Measurements from ENCODE around the gene SESTD1.
"Not testable (repeated sequence)": the region's sequence is repeated elsewhere in the genome, so short reads cannot be mapped to it uniquely, and the experiment has no call there.

SESTD1 gene

DNA sequence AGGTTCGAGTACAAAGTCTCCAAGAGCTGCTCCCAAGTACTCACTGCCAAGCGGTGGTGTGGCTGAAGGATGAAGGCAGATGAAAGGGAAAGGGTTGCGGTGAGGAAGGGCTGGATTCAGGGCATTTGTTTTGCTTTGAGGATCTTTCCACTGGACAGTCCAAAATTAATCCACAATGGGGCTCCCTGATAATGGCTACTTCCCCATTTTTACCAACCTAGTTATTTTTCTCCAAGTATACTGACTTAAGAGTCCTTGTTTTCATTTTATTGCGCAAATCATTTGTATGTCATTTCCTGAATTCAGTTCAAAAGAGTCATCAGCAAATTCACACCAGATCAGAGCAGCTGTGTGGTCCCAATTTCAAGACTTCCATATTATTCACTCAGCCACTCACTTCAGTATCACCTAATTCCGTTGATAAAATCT, 464 bp upstream of the SESTD1 start:
- DNase-seq = peak; percentile 34

DNA sequence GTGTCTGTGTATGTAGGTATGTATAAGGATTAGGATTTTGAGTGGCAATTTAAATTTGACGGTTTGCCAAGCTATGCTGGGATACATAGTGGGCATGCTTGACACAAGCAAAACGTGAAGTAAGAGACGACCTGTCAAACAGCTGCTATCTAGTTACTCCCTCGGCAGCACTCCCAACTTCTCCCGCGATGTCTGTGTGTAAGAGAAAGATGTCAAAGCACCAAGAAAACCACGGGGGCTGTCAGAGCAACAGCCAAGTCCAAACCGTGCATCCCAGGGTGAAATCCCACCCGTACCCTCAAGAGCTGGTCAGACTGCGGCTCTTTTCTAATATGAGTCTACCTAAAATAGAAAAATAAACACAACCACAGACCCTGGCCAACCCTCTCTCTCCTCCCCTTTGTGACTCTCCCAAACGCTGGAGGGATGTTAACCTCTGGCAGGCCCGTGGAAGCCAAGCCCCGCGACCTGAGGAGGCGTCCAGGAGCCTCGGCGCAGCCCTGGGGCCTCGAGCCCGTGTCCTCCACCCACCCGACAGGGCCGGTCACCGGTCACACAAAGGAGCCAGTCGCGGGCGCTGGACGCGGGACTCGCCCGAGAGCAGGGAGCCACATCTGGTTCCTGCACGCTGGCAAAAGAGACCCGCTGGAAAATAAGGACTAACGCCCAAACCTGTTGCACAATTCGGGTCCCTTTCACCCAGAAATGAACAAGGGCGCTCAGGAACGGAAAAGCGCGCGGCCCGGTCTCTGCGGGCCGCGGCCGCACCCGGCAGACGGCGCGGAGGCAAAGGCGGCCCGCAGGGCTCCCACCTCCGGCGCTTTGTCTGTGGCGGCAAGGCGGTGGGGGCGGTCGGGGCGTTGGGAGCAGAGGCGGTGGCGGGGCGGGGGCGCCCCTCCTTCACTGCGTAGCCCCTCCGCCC, 925 bp downstream of the SESTD1 start:
- DNase-seq = peak; percentile 81

DNA sequence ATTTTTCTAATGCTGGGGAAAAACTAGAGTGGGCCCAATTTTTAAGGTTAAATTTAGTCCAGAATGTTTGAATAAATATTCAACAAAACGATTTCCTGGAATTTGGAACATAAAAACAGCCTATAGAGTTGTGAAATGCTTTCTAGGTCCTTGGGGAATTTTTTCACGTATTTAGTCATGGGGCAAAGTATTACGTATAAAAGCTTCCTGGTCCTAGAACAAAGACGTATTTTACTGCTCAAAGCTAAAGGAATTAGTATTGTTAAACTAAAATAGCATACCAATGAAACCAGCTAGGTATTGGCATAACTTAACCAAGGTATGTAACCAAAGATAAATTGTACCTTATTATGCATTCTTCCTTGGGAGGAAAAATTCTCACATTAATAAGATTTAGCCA, 1.6 kb downstream of the SESTD1 start:
- DNase-seq = peak; percentile 38

DNA sequence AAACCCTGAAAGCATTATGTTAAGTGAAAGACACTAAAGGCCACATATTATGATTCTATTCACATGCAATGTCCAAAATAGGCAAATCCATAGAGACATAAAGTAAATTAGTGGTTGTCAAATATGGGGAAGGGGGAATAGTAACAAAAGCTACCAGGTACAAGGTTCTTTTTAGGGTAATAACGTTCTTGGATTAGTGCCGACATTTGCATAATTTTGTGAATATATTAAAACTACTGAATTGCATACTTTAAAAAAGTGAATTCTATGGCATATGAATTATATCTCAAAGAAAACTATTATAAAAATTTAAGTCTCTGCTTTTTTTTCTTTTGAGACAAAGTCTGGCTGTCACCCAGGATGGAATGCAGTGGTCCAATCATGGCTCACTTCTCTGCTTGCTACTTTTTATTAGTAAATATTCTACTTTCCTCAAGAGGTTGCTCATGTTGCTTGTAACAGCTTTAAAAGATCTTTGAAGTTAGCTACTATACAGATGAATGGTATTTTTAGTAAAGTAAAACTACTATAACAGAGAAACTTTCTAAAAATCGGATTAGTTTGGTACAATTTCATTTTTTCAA, 2.5 kb downstream of the SESTD1 start:
- no peak for DNase-seq

DNA sequence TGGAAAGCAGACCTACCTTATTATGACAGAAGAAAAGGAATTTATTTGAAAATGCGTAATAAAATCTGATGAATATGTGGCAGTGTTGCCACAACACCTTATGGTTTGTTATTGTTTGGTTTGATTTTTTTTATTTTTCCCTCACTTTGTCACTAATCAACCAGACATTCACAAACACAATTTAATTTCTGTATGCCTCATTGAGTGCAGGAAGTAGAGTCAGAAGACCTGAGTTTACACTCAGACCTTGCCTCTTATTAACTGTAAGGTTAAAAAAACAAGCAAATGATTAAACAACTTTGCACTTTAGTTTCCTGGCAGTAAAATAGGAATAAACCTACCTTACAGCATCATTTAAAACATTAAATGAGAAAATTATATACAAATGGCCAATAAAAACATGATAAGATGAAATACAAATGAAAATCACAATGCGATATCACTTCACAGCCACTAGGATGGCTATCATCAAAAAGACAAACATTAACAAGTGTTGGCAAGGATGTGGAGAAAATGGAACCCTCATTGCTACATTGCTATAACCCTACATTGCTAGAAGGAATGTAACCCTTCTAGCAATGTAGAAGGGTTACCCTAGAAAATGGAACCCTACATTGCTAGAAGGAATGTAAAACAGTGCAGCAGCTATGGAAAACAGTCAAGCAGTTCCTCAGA, 3.3 kb downstream of the SESTD1 start:
- DNase-seq = peak; percentile 16

DNA sequence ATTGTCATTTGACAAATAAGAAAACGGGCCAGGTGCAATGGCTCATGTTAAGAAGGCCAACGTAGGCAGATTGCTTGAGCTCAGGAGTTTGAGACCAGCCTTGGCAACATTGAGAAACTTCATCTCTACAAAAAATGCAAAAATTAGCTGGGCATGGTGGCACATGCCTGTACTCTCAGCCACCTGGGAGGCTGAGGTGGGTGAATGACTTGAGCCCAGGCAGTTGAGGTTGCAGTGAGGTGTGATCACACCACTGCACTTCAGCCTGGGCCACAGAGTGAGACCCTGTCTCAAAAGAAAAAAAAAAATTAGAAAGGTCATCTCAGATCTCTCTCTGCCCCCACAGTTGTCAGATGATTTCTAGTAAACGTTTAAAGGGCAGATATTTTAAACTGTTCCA, 4.4 kb downstream of the SESTD1 start:
- DNase-seq = no peak

DNA sequence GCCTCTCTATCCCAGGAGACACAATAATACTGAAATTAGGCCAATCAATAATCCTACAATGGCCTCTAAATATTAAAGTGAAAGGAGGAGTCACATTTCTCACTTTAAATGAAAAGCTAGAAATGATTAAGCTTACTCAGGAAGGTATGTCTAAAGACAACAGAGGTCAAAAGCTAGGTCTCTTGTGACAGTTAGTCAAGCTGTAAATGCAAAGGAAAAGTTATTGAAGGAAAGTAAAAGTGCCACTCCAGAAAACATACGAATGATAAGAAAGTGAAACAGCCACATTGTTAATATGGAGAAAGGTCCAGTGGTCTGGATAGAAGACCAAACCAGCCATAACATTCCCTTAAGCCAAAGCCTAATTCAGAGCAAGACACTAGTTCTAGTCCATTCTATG, 9.5 kb downstream of the SESTD1 start:
- no peak for DNase-seq

DNA sequence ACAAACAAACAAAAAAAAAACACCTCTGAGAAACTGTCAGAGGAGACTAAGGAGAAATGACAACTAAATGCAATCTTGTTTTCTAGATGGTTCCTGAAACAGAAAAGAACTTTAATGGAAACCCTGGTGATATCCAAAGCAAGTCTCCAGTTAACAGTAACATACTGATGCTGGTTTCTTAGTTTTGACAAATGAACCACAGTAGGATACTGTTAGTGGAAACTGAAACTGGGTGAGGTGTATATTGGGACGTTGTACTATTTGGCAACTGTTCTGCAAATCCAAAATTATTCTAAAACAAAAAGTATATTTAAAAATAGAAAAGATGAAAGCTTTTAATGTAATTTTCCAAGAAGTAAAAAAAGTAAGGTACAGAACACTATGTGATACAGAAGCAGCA, 11.4 kb downstream of the SESTD1 start:
- no peak for DNase-seq

DNA sequence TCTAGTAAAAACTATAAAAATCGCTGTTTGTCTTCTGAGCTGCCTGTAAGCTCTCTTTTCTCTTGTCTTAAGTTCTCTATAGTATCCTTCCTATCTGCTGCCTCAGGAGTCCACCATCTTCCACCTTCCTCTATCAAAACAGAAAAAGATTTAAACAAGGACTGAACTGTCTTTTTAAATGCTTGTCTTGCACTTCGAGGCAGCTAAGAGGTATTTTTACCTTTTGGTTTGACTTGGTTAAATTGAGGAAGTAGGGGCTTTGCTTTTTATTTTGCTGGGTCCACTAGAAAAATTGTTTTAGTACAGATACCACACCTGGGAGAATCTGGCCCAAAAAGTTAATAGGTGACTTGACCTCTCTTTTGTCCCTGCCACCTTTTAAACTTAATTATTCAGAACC, 12.2 kb downstream of the SESTD1 start:
- DNase-seq = no peak

DNA sequence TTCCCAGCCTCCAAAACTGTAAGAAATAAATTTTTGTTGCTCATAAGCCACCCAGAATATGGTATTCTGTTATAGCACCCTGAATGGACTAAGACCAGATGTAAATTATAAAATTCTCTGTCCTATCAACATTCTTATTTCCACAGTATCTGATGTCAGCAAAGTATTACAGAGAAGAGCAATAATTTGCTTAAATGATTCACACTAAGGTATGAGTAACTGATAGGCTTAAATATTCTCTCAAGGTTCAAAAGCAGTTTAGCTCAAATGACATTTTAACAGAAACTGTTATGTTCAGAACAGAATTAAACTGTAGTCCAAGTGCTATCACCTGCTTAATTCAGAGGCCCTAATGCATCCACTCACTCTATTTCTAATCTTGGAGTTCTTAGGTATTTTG, 12.8 kb downstream of the SESTD1 start:
- no peak for DNase-seq

DNA sequence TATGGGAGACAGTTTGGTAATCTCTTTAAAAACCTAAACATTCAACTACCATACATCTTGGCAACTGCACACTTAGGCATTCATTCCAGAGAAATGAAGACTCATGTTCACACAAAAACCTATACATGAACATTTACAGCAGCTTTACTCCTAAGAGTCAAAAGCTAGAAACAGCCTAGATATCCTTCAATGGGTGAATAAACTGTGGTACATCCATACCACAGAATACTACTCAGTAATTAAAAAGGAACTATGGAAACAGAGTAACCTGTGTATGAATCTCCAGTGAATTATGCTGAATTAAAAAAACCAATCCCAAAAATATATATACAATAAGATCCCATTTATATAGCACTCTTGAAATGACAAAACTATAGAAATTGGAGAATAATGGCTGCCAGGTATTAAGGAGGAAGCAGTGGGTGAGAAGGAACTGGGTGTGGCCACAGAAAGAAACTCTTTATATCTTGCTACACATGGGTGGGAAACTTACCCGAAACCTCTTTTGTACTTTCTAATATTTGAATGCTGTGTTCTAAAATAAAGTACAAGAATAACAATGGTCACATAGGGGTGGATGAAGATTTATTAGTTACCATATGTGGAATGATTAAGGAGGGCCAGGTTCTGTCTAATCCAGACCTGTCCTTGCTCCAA, 13.7 kb downstream of the SESTD1 start:
- no peak for DNase-seq

DNA sequence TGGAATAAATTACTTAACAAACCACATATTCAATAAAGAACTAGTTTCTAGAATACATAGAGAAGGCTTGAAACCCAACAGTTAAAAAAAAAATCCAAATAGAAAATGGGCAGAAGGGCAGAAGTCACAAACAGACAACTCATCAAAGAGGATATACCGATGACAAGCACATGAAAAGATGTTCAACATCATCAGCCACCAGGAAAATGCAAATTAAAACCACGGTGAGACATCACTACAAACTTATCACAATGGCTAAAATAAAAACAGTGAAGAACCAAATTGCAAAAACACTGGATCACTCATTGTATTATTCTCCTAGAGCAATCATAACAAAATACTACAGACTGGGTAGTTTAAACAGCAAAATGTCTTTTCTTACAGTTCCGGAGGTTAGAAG, 14.5 kb downstream of the SESTD1 start:
- no peak for DNase-seq

DNA sequence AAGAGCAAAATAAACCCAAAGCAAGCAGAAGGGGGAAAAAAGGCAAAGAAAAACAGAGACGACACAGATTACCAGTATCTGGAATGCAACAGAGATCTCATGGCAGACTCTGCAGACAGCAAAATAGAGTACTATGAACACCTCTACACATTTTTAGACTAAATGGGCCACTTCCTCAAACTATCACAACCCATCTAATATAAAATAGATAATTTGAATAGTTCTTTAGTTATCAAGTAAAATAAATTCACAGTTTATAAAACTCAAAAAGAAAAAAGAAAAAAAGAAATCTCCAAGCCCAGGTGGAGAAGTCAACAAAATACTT, 16.6 kb downstream of the SESTD1 start:
- DNase-seq = no peak

DNA sequence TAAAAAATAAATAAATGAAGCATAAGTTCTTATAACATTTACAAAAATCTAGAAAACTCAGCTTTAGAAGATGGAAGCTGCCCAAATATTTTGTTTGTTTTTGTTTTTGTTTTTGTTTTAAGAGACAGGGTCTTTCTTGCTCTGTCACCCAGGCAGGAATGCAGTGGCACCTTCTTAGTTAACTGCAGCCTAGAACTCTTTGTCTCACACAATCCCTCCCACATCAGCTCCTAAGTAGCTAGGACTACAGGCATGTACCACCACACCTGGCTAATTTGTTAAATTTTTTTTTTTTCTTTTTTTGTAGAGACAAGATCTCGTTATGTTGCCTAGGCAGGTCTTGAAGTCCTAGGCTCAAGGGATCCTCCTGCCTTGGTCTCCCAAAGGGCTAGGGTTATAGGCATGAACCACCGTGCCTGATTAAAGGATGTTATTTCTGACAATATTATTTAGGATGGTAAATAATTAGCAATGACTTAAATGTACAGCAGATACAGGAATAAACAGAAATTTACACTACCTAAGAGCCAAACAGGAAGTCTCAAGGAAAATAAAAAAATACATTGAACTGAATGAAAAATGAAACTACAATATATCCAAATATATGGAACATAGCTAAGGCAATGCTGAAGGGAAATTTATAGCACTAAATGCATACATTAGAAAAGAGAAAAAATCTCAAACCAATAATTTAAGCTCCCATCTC, 17.2 kb downstream of the SESTD1 start:
- DNase-seq = no peak

DNA sequence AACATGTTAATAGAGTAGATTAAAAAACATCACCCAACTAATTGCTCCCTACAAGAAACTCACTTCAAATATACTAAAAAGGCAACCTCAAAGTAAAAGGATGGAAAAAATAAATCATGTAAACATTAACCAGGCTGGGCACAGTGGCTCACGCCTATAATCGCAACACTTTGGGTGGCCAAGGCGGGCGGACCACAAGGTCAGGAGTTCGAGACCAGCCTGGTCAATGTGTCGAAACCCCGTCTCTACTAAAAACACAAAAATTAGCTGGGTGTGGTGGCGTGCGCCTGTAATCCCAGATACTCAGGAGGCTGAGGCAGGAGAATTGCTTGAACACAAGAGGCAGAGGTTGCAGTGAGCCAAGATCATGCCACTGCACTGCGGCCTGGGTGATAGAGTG, 18.8 kb downstream of the SESTD1 start:
- DNase-seq = not testable (repeated sequence)

DNA sequence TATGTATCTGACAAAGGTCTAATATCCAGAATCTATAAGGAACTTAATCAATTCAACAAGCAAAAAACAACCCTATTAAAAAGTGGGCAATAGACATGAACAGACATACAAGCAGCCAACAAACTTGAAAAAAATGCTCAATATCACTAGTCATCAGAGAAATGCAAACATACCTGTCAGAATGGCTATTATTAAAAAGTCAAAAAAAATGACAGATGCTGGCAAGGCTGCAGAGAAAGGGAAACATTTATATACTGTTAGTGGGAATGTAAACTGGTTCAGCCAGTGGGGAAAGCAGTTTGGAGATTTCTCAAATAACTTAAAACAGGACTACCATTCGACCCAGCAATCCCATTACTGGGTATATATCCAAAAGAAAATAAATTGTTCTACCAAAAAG, 21.6 kb downstream of the SESTD1 start:
- peak; percentile 43 for DNase-seq

DNA sequence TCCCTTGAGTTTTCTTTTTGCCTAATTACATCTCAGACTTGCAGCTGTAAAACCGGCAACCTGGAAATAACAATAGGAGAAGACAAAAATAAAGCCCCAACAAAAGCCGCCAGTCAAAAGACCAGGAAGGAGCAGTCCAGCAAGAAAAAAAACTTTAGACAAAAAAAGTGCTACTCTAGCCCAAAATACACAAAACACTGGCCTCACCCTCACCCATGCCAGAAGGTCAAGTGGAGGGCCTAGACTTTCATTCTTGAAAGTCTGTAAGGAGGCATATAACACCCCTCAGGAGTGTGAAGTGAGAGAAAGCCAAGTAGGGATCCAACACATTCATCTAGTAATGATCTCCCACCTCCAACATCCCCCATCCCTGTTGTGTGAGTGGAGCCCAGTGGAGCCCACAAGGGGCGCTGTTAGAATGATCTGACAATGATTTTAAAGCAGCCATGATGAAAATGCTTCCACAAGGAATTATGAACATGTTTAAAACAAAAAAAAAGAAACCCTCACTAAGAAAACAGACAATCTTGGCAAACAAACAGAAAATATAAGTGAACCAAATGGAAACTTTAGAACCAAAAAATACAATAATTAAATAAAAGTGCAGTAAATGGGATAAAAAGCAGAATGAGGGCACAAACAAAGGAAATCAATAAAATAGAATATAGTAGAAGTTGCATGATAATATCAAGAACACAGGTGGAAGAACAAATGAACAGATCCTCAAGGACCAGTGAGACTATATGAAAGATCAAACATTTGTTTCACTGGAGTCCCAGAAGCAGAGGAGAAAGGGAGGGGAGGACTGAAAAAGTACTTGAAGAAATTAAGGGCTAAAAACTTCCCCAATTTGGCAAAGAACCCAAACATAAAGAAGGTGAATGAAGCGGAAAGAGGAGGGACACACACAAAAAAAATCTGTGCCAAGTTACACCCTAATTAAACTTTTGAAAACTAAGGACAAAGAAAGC, 23.9 kb downstream of the SESTD1 start:
- peak; percentile 26 for DNase-seq

DNA sequence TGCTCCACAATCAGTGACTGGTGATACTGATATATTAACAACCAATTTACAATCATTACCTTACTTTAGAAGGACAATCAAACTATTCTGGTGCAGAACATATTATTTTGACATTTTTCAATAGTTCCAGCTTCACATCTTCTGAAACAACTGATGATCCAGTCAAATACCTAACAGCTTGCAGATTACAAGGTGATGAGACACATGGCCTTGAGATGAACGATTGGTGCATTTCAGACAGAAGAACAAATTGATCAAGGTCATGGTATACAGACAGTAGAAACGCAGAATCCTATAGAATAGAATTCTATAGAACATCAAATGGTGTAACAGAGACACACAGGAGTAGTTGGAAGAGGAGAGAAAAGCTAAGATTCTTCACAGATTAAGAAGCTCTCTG, 24.8 kb downstream of the SESTD1 start:
- no peak for DNase-seq

DNA sequence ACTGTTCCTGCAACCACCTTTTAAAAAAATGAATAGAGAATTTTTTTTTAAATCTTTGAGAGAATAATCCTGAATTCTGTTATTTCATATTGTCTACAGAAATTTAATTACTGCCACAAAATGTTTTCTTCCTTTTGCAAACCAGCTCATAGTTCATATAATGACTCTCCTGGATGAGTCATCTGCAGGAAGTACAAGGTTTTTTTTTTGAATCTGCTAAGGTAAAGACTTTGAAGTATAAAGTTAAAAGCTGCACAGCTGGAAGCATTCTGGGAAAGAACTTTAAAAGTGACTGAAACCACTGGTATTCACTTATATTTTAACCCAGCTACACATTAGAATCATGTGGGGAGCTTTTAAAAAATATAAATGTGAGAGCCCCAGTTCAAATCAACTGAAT, 25.4 kb downstream of the SESTD1 start:
- DNase-seq = peak; percentile 87

DNA sequence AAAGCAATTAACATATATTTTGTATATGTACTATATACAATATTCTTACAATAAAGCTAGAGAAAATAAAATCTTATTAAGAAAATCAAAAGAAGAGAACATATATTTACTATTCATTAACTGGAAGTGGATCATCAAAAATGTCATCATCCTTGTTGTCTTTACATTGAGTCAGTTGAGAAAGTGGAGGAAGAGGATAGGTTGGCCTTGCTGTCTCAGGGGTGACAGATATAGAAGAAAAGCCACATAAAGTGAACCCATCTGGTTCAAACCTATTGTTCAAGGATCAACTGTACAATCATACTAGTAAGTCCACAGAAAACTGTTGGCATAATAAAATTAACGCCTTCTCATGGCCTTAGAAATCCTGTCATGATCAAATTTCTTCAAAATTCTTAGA, 26.6 kb downstream of the SESTD1 start:
- no peak for DNase-seq

DNA sequence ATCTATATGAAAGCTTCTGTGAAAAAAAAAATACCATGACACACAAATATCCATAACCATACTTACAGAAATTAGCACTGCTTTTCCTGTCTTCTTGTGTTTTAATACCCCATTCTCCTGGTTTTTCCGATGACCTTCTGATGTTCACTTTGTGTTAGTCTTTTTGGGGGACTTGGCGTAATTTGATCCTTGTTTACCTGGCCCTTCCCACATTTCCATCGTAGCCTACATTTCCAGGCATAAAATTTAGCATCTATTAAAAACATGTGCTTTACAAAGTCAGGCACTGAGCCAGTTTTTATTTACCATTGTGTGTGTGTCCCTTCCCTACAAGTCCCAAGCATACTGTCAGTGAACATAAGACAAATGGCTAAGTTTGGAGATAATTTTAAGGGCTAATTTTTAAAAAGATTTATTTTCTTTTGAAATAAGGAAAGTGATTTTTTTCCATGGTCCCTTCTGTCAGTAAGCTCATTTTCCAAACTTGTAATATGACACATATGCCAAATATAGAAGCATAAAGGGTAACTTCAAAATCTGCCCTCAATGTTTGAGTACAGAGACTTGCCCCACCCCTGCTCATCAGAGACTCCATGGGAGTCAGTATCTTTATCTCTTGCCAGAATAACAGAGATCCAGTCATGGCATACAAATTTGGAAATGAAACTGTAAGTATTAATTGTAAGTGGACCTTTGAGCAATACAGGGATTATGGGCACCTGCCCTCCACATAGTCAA, 27.3 kb downstream of the SESTD1 start:
- no peak for DNase-seq
